HG03045 (cell line): ENCODE measurements around the gene TDRD5.

Experiments used
- ATAC-seq: cut with Tn5 transposase; IDR thresholded peaks from one replicate; pipeline ENCODE4 v1.9.1; 2021; ENCODE audit warnings: mild to moderate bottlenecking, moderate library complexity; ENCODE audit not compliant: unreplicated experiment

TDRD5 gene, protein sequence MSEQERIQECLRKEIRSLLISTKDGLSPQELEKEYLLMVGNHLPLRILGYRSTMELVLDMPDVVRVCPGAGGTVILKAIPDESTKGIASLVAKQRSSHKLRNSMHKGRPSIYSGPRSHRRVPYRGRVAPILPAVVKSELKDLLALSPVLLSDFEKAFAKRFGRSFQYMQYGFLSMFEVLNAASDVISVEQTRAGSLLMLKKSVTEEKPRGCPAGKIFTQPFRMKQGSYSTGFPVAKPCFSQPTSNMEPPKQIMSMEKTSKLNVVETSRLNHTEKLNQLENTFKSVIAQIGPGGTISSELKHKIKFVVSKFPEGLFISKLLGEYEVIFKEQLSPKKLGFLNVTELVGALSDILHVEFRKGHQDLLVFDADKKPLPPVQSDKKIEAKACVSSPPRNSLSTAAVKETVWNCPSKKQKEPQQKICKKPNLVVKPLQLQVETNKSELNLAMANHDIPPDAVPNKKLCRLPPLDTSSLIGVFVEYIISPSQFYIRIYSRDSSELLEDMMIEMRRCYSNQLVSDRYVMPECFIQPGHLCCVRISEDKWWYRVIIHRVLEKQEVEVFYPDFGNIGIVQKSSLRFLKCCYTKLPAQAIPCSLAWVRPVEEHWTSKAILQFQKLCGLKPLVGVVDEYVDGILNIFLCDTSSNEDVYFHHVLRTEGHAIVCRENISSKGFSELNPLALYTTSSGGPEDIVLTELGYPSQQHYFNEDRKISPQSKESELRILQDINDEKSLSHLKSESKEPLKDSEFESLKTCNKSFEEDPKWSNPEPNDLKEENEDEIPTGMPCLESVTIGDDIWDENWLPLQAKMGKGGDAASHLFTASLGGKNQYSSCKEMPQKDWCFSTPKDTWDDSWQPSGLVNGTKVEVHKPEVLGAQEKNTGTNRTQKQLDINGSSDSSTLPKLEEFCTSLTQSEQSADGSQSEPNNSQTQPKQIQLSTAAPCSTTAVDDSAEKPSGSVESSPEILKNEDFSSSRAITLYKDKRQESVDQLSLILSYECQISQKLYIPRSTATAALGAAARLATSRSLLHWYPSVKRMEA

GRCh38 chr1:179591592-179592580 is at the start of gene TDRD5:
TSS of gene TDRD5 (plus strand) at chr1:179591832. CDS start at chr1:179592616, 784 bp downstream.
- no peak for ATAC-seq

GRCh38 chr1:179545321-179545720 is 46.3 kb upstream of the TDRD5 start:
- ATAC-seq = no peak

DNA sequence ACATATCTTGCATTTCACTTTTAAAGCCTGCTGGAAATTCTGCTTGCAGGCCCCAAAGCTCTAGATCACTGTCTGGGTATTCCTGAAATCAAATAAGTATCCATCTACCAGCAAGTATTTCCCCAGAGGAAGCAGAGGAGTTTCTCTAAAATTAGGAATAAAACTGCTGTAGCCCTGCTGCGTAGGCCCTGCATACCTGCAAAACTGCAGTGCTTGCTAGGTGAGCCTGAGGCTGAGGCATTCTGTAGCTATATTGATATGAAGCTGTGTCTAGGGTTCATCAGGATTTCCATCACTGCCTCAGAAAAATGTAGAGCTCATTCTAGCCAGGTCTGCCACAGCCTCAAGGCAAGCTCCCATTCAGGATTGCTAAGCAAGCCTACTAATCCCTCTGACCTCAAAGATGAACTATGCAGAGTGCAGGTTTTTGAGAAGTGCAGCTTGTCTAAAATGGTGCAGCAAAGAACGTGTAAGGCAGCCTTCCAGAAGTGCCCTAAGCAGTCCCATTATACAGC is 44.6 kb upstream of the TDRD5 start:
- no peak for ATAC-seq

- no peak for ATAC-seq
Observed at GRCh38 chr1:179548666-179549367, 42.8 kb upstream of the TDRD5 start.

DNA sequence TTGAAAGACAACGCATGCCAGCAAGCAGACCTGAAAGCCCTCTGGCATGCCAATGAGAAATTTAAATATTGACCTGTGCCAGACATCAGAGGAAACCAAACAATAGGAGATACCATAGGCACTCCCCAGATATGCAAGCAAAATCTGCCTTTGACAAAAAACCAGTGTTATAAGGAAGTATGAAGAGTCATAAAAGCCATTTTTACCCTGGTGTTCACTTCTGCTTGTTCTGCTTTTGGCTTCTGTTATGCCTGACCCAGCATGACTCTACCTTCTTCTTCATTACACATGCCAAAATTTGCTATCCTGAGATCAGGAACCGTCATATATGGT is 42.3 kb upstream of the TDRD5 start:
- ATAC-seq = no peak

- ATAC-seq = no peak
Observed at GRCh38 chr1:179550746-179551682, 40.6 kb upstream of the TDRD5 start.

GRCh38 chr1:179554427-179554826 is 37.2 kb upstream of the TDRD5 start:
- no peak for ATAC-seq

DNA sequence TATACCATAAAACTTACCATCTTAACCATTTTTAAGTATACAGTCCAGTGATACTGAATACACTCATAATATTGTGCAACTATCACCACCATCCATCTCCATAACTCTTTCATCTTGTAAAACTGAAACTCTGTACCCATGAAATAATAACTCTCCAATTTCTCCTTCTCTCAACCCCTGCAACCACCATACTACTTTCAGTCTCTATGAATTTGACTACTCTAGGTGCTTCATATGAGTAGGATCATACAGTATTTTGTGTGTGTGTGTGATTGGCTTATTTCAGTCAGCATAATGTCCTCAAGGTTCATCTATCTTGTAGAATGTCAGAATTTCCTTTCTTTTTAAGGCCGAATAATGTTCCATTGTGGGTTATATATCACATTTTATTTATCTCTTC is 33.6 kb upstream of the TDRD5 start:
- ATAC-seq = no peak

- ATAC-seq = no peak
Observed at GRCh38 chr1:179575497-179576314, 15.9 kb upstream of the TDRD5 start, which contains the start of gene NPHS2. TSS of gene NPHS2 (minus strand) at chr1:179575948. CDS start at chr1:179575864, 84 bp downstream.

GRCh38 chr1:179576509-179576908 is 15.1 kb upstream of the TDRD5 start:
- ATAC-seq = no peak

DNA sequence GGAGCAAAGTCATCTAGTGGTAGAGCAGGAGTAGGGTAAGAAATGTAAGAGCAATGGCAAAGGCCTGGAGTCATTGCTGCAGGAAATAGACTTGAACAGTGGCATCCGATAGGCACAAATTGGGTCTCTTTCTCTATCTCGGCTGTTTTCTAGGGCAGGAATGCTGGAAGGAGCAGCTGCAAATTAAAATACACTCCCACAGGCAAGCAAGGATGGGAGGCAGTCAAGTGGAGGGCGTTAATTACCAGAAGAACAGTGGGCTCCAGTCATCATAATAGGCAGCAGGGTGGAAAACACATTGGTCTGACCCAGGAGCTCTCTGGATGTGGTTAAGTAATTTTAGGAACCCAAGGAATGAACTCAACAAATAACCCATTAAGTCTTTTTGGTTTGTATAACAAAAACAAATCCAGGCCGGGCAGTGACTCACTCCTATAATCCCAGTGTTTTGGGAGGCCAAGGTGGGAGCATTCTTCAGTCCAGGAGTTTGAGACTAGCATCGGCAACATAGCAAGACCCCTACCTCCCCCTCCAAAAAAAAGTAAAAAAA is 7.8 kb upstream of the TDRD5 start:
- ATAC-seq = no peak

DNA sequence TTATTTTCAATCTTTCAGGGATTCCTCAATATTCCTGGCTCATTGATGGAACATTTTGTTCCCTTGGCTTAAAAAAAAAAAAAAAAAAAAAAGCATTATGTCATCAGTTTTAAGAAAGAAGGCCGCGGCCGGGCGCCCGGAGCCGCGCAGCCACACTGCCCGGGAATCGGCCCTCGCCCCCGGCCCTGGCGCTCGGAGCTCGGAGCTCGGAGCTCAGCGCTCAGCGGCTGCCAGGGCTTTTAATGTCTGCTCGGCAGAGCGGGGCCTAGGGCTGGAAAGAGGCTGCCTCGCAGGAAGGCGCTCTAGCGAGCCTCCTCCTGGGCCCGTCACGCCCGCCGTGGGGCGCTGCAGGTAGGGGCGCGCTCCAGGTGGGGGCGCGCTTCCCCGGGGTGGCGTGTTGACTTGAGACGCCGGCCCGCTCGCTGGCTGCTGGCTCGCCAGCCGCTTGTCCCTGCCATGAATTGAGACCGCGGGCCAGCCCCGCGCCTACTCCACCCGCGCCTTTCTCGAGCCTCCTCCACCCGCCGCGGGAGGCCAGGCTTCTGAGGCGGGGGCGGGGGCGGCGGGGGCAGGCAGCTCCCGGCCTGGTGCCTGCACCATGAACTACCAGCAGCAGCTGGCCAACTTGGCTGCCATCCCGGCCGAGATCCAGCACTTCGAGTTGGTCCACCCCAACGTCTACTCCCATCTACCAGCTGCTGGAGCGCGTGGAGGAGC is 5.4 kb upstream of the TDRD5 start:
- ATAC-seq = no peak

DNA sequence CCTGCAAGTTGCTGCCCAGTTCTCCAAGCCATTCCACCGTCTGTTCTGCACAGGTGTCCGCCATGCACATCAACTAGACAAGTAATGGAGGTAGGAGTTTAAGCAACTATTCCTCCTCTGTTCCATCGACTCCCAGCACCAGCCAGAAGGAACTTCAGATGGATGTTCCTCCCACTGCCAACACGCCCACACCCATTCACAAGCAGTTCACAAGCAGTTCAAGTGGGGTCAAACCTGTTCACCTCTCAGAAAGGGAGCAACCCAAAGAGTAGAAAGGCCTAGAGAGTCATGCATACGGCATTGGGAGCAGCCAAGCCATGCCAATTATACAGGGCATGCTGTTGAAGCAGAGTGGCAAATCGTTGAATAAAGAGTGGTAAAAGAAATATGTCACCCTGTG is 4.3 kb upstream of the TDRD5 start:
- ATAC-seq = no peak

DNA sequence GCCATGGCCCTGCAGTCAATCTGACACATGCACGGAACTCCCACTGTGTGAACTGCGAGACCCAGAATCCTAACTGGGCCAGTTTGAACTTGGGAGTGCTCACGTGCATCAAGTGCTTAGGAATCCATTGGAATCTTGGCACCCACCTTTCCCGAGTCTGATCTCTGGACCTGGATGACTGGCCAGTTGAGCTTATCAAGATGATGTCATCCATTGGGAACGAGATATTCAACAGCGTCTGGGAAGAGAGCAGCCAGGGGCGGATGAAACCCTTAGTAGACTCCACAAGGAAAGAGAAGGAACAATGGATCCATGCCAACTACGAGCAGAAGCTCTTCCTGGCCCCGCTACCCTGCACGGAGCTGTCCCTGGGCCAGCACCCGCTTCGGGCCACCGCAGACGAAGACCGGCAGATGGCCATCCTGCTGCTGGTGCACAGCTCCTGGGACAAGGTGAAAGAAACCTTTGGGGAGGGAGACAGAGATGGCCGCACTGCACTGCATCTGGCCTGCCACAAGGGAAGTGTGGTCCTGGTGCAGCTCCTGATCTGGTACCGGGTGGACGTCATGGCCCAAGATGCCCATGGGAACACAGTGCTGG is 3.1 kb upstream of the TDRD5 start:
- ATAC-seq = no peak

DNA sequence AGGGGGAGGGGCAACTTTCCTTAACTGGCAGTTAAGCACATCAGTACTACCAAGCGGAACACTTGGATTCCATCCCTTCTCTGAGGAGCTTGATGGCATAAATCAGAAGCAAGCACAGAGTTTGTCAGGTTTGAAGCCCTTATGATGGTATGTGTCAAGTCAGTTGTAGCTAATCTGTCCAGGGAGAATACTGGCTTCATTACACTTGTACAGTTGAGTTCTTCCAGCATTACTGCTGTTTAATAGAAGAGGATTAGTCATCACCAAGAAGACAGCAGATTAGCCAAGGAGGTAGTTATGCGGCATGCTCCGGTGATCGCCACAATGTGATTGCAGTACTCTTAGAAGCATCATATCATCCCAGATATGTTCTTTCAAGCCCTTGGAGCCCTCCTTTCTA is 2.1 kb upstream of the TDRD5 start:
- no peak for ATAC-seq

- no peak for ATAC-seq
Observed at GRCh38 chr1:179590671-179591070, 961 bp upstream of the TDRD5 start.

- ATAC-seq = no peak
Observed at GRCh38 chr1:179591253-179591591, 410 bp upstream of the TDRD5 start.
